ENCODE measurements around the gene RERE.

The RERE gene

DNA sequence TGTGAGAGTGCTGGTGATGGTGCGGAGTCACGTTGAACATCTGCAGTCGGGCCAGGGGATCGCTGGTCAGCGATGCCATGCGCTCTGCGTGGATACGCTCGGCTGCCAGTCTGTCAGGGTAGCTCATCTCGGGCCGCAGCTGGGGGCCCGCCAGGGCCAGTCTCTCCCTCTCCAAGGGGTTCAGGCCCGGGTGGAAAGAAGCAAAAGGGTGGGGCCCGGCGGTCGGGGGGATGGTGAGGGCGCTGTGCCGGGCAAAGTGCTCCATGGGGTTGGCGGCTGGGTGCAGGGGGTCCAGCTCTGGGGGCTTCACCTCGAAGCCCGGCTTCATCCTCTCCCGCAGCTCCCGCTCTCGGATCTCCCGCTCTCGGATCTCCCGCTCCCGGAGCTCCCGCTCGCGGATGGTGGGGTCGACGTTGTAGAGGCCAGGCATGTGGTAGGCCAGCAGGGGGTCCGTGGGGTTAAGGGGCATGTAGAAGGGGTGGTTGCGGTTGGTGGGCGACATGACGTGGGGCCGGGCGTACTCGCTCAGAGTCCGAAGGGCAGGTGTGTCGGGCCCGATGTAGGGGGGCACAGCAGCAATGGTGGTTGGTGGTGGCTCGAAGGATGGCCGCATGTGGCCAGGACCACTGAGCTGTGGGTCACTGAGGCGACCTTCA is 459.1 kb downstream of the RERE start:
- DNase-seq (ENCODE audit: extremely low read depth, low read depth) = no peak
- TF ChIP-seq, protein P1, sequence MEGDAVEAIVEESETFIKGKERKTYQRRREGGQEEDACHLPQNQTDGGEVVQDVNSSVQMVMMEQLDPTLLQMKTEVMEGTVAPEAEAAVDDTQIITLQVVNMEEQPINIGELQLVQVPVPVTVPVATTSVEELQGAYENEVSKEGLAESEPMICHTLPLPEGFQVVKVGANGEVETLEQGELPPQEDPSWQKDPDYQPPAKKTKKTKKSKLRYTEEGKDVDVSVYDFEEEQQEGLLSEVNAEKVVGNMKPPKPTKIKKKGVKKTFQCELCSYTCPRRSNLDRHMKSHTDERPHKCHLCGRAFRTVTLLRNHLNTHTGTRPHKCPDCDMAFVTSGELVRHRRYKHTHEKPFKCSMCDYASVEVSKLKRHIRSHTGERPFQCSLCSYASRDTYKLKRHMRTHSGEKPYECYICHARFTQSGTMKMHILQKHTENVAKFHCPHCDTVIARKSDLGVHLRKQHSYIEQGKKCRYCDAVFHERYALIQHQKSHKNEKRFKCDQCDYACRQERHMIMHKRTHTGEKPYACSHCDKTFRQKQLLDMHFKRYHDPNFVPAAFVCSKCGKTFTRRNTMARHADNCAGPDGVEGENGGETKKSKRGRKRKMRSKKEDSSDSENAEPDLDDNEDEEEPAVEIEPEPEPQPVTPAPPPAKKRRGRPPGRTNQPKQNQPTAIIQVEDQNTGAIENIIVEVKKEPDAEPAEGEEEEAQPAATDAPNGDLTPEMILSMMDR (IDR thresholded peaks at IDR 0.05; ENCODE audit: low read depth, low read length) = no peak

DNA sequence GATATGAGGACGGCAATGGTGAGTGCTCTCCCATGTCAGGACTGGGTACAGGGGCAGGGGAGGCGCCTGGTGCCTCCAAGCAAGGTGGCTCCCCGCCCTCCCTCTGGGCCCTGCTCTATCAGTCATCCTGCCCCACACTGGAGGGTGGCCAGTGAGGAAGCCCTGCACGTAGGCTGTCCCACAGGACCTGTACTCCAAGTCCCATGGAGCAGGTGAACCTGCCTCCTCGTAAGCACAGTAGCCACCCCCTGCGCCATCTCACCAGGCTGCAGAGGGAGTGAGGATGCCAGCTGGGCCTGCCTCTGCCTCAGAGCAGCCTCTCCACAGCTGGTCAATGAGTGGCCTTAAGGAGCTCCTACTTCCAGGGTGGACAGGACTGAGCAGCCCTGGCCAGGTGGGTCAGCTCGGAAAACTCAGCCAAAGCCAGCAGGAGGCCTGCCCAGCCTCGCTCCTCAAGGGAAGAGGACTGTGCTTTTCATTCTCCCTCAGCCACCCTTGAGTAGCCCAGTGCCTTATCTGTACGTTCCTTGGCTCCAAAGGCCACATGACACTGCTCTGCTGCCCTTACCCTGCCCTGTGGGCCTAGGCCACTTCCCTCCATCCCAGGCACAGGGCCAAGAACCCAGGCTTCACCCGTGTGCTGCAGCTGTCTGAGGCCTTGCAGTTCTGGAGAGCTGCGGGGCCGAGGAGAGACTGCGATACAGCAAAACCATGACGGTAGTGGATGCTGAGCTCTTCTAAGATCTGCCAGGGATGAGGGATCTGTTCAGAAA is 459.9 kb downstream of the RERE start:
- DNase-seq (ENCODE audit: extremely low read depth, low read depth) = no peak
- TF ChIP-seq, protein P1 (IDR thresholded peaks at IDR 0.05; ENCODE audit: low read depth, low read length) = no peak

DNA sequence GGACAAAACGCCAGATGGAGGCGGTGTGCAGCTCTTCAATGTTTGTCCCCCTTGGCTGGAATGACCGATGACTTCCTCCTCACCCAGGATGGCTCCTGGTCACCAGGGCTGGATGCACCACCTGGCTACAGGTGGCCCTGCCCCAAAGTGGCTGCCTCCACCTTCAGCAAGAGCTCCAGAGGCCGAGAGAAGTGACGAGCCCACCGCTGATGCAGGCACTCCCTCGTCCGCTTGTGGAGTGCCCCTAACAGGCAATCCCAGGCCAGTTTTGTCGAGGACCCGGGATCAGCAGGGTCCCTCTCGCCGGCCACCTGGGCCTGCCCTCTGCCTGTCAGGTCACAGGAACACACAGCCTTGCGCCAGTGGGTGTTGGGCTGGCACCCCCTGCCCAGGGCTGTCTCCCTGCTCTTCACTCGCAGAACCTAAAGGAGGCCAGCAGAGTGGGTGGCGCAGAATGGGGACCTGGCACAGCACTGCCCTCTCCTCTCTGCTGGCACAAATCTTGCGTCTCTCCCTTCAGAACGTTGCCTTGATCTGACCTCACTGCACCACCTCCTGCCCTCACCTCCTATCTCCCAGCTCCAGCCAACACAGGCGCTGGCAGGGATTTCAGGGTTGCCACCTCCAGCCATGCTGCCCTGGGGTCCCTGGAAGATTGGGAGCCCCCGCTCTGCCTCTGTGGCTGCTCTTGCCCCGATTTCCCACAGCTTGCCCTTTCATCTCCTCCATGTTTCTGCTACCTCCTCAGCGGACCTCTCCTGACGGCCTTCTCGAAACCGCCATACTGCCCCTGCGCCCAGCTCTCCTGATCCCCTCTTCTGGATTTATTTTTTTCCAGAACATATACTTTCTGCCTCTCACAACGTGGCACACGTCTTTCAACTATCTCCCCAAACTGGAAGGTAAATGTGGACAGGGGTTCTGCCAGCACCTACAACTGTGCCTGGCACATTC is 460.9 kb downstream of the RERE start:
- TF ChIP-seq, protein P1 (IDR thresholded peaks at IDR 0.05; ENCODE audit: low read depth, low read length) = no peak
- no peak for DNase-seq (ENCODE audit: extremely low read depth, low read depth)

DNA sequence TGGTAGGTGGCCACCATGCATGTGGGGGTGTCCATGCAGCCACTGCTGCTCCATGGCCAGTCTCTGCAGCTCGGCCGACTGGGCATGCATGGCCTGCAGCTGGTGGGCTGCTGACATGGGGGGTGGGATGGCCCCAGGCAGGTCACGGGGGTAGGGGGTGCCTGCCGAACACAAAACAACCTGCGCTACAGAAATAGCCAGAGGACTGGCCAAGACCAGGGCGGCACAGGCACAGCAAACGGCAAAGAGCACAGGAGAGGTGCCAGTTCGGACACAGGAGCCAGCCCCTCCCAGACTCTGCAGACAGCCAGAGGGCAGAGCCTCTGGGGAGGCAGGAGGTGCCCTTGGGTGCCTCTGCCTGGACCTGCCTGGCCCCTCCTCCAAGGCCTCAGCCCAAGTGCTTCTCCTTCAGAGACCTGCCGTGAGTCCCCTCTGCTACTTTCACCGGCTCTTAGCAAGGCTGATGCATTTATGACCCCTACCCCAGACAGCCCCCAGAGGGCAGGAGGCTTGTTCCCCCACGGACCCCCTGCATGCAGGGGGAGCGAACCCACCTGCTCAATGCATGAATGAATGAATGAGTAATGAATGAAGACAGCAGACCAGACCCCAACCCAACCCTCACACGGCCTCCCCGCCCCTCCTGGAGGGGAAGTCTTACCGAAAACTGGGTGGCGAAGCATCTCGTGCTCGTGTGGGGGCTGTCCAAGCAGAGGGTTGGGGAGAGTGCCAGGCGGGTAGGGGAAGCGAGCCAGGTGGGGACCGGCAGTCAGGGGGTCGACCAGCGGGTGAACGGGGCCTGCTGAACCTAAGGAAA is 461.8 kb downstream of the RERE start:
- TF ChIP-seq, protein P1 (IDR thresholded peaks at IDR 0.05; ENCODE audit: low read depth, low read length) = no peak
- no peak for DNase-seq (ENCODE audit: extremely low read depth, low read depth)

DNA sequence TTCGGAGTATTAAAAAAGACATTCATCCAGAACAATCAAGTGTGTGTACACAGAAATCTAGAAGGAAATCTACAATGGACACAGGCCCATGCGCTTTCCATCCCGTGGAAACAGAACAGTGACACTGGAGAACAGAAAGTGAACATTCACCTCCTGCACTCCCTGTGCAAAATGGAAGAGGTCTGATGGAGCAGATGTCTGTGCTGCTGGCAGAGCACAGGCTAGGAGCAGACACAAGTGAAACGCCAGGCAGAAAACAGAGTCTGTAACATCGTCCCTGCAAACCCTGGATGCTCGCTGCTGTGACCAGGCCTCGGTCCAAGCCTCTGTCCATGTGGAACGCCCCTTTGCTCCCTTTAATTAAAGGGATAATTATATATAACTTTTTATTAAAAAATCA is 463.4 kb downstream of the RERE start:
- no peak for DNase-seq (ENCODE audit: extremely low read depth, low read depth)
- TF ChIP-seq, protein P1 (IDR thresholded peaks at IDR 0.05; ENCODE audit: low read depth, low read length) = no peak

DNA sequence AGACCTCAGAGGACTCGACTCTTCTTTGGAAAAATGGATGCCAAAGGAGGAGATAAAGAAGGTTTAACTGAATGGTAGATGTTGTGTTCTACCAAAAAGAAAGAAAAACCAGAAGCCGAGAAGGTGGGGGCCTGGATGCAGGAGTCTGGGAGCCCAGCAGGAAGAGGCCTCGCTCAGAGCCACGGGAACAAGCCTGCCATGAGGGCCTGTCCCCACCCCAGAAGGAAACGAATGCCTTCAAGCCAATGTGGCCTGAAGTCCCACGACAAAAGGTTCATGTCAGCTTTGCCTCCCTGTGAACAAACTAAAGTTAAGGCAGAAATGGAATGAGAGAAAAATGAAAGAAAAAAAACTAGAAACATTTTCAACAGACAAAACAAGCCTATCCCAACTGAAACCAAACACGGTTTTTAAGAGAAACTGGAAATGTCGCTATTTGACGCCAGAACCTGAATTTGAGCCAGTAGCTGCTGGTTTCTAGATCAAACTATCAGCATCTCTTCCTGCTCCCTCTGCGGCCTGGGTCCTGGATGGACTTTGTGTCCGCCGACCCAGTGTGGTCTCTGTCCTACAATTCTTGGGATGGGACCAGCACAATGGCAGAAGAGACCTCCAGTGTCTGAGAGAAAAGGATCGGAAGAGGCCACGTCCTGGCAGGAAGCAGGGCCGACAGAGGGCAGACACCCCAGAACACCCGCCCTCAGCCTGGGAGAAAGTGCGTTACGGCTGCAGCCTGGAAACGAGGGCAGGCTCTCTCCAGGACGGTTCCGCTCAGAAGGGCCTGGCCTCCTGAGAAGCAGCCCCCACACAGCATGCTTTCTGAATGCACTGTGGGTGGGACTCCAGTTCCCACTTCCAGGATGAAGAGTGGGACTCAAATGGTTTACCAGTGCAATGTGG is 464.3 kb downstream of the RERE start:
- TF ChIP-seq, protein P1 (IDR thresholded peaks at IDR 0.05; ENCODE audit: low read depth, low read length) = no peak
- DNase-seq (ENCODE audit: extremely low read depth, low read depth) = no peak
